Nephron (organoid): ENCODE measurements around the gene STMN1.

Source experiments
- H3K27ac Mint-ChIP-seq, 3 experiments: 2 replicates each; pipeline ENCODE4 v1.8.0; 2020; ENCODE audit warnings: mixed read lengths in 3 of 3, mild to moderate bottlenecking in 2 of 3, moderate library complexity in 1 of 3
- H3K27me3 Mint-ChIP-seq: 2 replicates; pipeline ENCODE4 v1.8.0; 2021; ENCODE audit warnings: low read depth, mild to moderate bottlenecking, moderate library complexity, mixed read lengths
- H3K36me3 Mint-ChIP-seq: 2 replicates; pipeline ENCODE4 v1.8.0; 2020; ENCODE audit warnings: low read depth, mixed read lengths
- H3K4me1 Mint-ChIP-seq: 2 replicates; pipeline ENCODE4 v1.8.0; 2020; ENCODE audit warnings: mixed read lengths
- H3K4me3 Mint-ChIP-seq, 3 experiments: 2 replicates each; pipeline ENCODE4 v1.8.0; 2020; ENCODE audit warnings: mild to moderate bottlenecking in 3 of 3, mixed read lengths in 3 of 3, moderate library complexity in 2 of 3
- H3K9me3 Mint-ChIP-seq: 2 replicates; pipeline ENCODE4 v1.8.0; 2020; ENCODE audit warnings: mixed read lengths
- TF ChIP-seq, protein P1 (sequence below), 3 experiments: fragments of 200-600 bp; sonication (generic); IDR thresholded peaks; one replicate each; pipeline ENCODE4 v1.5.0; 2021; ENCODE audit warnings: antibody characterized with exemption in 3 of 3; ENCODE audit not compliant: unreplicated experiment in 3 of 3

STMN1 gene

GRCh38 chr1:25902462-25902861, 3.8 kb downstream of the STMN1 start:
- no peaks in the 10 kb centered on the region for H3K9me3 Mint-ChIP-seq
- TF ChIP-seq, protein P1, sequence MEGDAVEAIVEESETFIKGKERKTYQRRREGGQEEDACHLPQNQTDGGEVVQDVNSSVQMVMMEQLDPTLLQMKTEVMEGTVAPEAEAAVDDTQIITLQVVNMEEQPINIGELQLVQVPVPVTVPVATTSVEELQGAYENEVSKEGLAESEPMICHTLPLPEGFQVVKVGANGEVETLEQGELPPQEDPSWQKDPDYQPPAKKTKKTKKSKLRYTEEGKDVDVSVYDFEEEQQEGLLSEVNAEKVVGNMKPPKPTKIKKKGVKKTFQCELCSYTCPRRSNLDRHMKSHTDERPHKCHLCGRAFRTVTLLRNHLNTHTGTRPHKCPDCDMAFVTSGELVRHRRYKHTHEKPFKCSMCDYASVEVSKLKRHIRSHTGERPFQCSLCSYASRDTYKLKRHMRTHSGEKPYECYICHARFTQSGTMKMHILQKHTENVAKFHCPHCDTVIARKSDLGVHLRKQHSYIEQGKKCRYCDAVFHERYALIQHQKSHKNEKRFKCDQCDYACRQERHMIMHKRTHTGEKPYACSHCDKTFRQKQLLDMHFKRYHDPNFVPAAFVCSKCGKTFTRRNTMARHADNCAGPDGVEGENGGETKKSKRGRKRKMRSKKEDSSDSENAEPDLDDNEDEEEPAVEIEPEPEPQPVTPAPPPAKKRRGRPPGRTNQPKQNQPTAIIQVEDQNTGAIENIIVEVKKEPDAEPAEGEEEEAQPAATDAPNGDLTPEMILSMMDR (IDR thresholded peaks at IDR 0.05; ENCODE audit: unreplicated experiment in 3 of 3): no peak
- no peaks in the 10 kb centered on the region for H3K27me3 Mint-ChIP-seq
- peak overlapping the region; percentile 63 to 76 (median 68) for H3K4me3 Mint-ChIP-seq
- peaks cover 65% of the 10 kb centered on the region for H3K36me3 Mint-ChIP-seq
- peak overlapping the region in 2 of 3 experiments; percentile 59 to 84 for H3K27ac Mint-ChIP-seq
- H3K4me1 Mint-ChIP-seq: peaks cover 53% of the 10 kb centered on the region

DNA sequence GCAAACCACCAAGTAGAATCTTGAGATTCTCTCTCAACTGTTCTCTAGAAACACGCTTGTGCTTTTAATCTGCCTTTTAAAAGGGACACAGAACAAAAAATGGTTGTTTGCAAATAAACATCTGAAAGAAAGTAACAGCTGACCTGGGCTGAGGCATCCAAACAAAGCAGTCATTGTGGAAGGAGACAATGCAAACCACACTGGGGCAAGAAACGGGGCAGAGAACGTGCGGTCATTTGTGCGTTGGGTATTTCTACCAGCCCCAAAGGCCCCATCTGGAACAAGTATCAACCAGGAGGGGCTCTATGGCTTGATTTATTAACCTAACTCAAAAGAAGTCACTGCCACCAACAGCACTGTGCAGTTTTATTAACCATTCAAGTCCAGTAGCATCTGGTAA, 6.0 kb downstream of the STMN1 start:
- peak overlapping the region; percentile 32 to 50 (median 40) for H3K27ac Mint-ChIP-seq
- H3K4me3 Mint-ChIP-seq: no peak overlapping the region
- H3K4me1 Mint-ChIP-seq: peaks cover 62% of the 10 kb centered on the region
- TF ChIP-seq, protein P1 (IDR thresholded peaks at IDR 0.05; ENCODE audit: unreplicated experiment in 3 of 3): no peak
- peaks cover 72% of the 10 kb centered on the region for H3K36me3 Mint-ChIP-seq
- H3K27me3 Mint-ChIP-seq: no peaks in the 10 kb centered on the region
- H3K9me3 Mint-ChIP-seq: no peaks in the 10 kb centered on the region

- Mint-ChIP-seq H3K4me3 (no peak overlapping the region), H3K27me3 (no peaks in the 10 kb centered on the region), H3K9me3 (no peaks in the 10 kb centered on the region), H3K4me1 (peaks cover 60% of the 10 kb centered on the region), H3K36me3 (peaks cover 71% of the 10 kb centered on the region), H3K27ac (peak overlapping the region in 1 of 3 experiments; percentile 50)
- TF ChIP-seq, protein P1 (IDR thresholded peaks at IDR 0.05; ENCODE audit: unreplicated experiment in 3 of 3): no peak
These were observed 6.4 kb downstream of the STMN1 start for GRCh38 chr1:25899792-25900191.

GRCh38 chr1:25898223-25899015, 7.8 kb downstream of the STMN1 start:
- Mint-ChIP-seq H3K27ac (peak overlapping the region; percentile 7 to 80 (median 67)), H3K4me1 (peaks cover 48% of the 10 kb centered on the region), H3K9me3 (no peaks in the 10 kb centered on the region), H3K36me3 (peaks cover 60% of the 10 kb centered on the region), H3K27me3 (no peaks in the 10 kb centered on the region), H3K4me3 (peak overlapping the region in 1 of 3 experiments; percentile 21)
- TF ChIP-seq, protein P1 (IDR thresholded peaks at IDR 0.05; ENCODE audit: unreplicated experiment in 3 of 3): no peak

GRCh38 chr1:25897754-25898153, 8.5 kb downstream of the STMN1 start:
- peaks cover 41% of the 10 kb centered on the region for H3K4me1 Mint-ChIP-seq

More at GRCh38 chr1:25897754-25898153, 8.5 kb downstream of the STMN1 start:
- H3K4me3 Mint-ChIP-seq: no peak overlapping the region
- H3K36me3 Mint-ChIP-seq: peaks cover 54% of the 10 kb centered on the region
- TF ChIP-seq, protein P1 (IDR thresholded peaks at IDR 0.05; ENCODE audit: unreplicated experiment in 3 of 3): no peak
- peak overlapping the region; percentile 7 to 80 (median 67) for H3K27ac Mint-ChIP-seq
- H3K27me3 Mint-ChIP-seq: no peaks in the 10 kb centered on the region
- H3K9me3 Mint-ChIP-seq: no peaks in the 10 kb centered on the region
